ENCODE results near the gene RGS7. TPM values are rescaled to one million over a fixed set of nuclear protein-coding genes. Genes with fewer than 3 reads are reported as not detected.

Gene RGS7
- total RNA-seq, 1 donor = 0.36 TPM

DNA sequence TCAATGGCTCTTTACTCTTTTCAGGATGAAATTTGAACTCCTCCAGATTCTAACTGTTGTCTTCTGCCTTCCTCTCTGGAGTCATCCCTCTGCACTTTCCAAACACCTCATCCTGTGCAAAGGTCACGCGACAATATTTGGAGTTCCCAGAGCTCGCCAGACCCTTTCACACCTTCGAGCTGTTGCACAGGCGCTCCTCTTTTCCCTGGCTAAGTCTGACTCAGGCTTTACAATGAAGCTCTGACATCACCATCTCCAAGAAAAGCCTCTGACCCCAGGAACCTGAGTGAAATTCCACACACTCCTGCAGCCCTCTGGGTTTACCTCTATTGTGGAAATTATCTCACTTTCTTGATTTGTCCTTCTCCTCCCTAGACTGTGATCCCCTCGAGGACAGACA lies 270.3 kb downstream of the RGS7 start:
- no peak overlapping the region for H3K4me2 ChIP-seq (ENCODE audit: insufficient read depth, low read length)
- H3K27ac ChIP-seq (ENCODE audit: low read depth, low read length) = no peak overlapping the region
- H3K9me3 ChIP-seq (ENCODE audit: low read depth, low read length) = no peaks in the 10 kb centered on the region
- no peaks in the 10 kb centered on the region for H3K79me2 ChIP-seq (ENCODE audit: insufficient read depth, low read length)
- H3K4me1 ChIP-seq (ENCODE audit: insufficient read depth, low read length) = no peaks in the 10 kb centered on the region
- H3K27me3 ChIP-seq (ENCODE audit: insufficient read depth, low read length) = no peaks in the 10 kb centered on the region
- no peaks in the 10 kb centered on the region for H4K20me1 ChIP-seq (ENCODE audit: insufficient read depth, low read length)
- no peak overlapping the region for H2AFZ ChIP-seq (ENCODE audit: low read length)
- TF ChIP-seq, protein P1, sequence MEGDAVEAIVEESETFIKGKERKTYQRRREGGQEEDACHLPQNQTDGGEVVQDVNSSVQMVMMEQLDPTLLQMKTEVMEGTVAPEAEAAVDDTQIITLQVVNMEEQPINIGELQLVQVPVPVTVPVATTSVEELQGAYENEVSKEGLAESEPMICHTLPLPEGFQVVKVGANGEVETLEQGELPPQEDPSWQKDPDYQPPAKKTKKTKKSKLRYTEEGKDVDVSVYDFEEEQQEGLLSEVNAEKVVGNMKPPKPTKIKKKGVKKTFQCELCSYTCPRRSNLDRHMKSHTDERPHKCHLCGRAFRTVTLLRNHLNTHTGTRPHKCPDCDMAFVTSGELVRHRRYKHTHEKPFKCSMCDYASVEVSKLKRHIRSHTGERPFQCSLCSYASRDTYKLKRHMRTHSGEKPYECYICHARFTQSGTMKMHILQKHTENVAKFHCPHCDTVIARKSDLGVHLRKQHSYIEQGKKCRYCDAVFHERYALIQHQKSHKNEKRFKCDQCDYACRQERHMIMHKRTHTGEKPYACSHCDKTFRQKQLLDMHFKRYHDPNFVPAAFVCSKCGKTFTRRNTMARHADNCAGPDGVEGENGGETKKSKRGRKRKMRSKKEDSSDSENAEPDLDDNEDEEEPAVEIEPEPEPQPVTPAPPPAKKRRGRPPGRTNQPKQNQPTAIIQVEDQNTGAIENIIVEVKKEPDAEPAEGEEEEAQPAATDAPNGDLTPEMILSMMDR (IDR thresholded peaks at IDR 0.05; ENCODE audit: extremely low read depth, low read depth, low read length) = no peak
- DNase-seq (ENCODE audit: insufficient read length, low spot score, missing footprints) = no peak
- no peaks in the 10 kb centered on the region for H3K36me3 ChIP-seq (ENCODE audit: insufficient read depth, low read length)
- no peak overlapping the region for H3K4me3 ChIP-seq (ENCODE audit: insufficient read depth, low read length)

DNA sequence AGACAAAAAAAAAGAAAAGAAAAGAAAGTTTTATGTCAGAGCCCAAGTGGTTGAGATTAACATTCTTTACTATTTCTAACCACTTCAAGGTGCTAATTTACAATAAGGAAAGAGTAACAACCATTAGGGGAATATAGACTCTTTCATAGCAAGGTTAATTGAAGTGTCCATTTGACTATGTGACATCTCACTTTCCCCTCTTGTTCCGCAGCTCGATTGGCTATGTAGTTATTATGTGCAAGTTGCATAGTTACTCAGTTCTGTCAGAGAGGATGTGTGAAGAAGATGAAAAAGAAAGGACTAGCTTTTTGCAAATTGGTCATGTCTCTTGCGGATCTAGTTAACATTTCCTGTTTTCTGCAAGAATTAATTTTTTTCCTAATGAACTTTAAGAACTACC lies 273.7 kb downstream of the RGS7 start:
- Histone ChIP-seq H3K4me2 (ENCODE audit: insufficient read depth, low read length) (no peak overlapping the region), H3K79me2 (ENCODE audit: insufficient read depth, low read length) (no peaks in the 10 kb centered on the region), H3K4me1 (ENCODE audit: insufficient read depth, low read length) (no peaks in the 10 kb centered on the region), H3K27me3 (ENCODE audit: insufficient read depth, low read length) (no peaks in the 10 kb centered on the region), H4K20me1 (ENCODE audit: insufficient read depth, low read length) (no peaks in the 10 kb centered on the region), H3K9me3 (ENCODE audit: low read depth, low read length) (no peaks in the 10 kb centered on the region), H3K4me3 (ENCODE audit: insufficient read depth, low read length) (no peak overlapping the region), H3K36me3 (ENCODE audit: insufficient read depth, low read length) (no peaks in the 10 kb centered on the region), H3K27ac (ENCODE audit: low read depth, low read length) (no peak overlapping the region), H2AFZ (ENCODE audit: low read length) (no peak overlapping the region)
- DNase-seq (ENCODE audit: insufficient read length, low spot score, missing footprints) = no peak
- TF ChIP-seq, protein P1 (IDR thresholded peaks at IDR 0.05; ENCODE audit: extremely low read depth, low read depth, low read length) = no peak

DNA sequence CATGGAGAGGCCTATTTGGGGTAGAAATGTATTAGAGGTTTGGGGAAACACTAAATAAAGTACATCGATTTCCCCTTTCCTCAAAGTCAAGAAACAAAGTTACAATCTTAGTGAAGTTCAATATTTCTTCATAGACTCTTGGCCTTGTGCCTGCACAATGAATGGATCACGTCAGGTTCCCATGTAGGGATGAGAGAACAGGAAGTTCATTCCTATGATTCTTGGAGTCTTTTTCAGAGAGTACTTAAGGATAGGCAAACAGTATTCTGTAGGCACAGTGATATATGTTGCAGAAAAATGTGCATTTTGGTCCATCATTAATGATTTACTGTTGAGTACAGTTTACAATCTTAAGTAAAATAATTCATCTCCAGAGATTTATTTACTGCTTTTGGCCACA lies 275.5 kb downstream of the RGS7 start:
- no peaks in the 10 kb centered on the region for H3K4me1 ChIP-seq (ENCODE audit: insufficient read depth, low read length)
- no peak for DNase-seq (ENCODE audit: insufficient read length, low spot score, missing footprints)
- H3K4me3 ChIP-seq (ENCODE audit: insufficient read depth, low read length) = no peak overlapping the region
- no peak overlapping the region for H3K27ac ChIP-seq (ENCODE audit: low read depth, low read length)
- H3K79me2 ChIP-seq (ENCODE audit: insufficient read depth, low read length) = no peaks in the 10 kb centered on the region
- no peak overlapping the region for H2AFZ ChIP-seq (ENCODE audit: low read length)
- TF ChIP-seq, protein P1 (IDR thresholded peaks at IDR 0.05; ENCODE audit: extremely low read depth, low read depth, low read length) = no peak
- H3K9me3 ChIP-seq (ENCODE audit: low read depth, low read length) = no peaks in the 10 kb centered on the region
- no peaks in the 10 kb centered on the region for H4K20me1 ChIP-seq (ENCODE audit: insufficient read depth, low read length)
- no peaks in the 10 kb centered on the region for H3K27me3 ChIP-seq (ENCODE audit: insufficient read depth, low read length)
- H3K36me3 ChIP-seq (ENCODE audit: insufficient read depth, low read length) = no peaks in the 10 kb centered on the region
- H3K4me2 ChIP-seq (ENCODE audit: insufficient read depth, low read length) = no peak overlapping the region

DNA sequence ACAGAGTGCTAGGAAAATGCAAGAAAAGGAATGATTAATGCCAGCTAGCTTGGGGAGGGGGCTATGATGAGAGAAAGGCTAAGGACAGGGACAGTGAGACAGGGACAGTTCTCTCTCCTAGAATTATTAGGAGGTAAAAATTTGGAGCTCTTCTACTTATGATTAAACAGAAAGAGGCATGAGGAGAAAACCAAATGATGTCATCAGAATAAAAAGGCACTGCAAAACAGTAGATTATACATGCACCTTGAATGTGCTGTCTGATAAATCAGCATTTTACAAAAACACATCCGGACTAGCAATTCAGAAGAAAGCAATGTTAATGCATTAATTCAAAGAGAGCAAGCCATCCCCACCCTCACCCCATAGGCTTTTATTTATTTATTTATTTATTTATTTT lies 277.5 kb downstream of the RGS7 start:
- Histone ChIP-seq H3K27ac (ENCODE audit: low read depth, low read length) (no peak overlapping the region), H3K9me3 (ENCODE audit: low read depth, low read length) (no peaks in the 10 kb centered on the region), H3K4me2 (ENCODE audit: insufficient read depth, low read length) (no peak overlapping the region), H3K4me1 (ENCODE audit: insufficient read depth, low read length) (no peaks in the 10 kb centered on the region), H2AFZ (ENCODE audit: low read length) (no peak overlapping the region), H3K79me2 (ENCODE audit: insufficient read depth, low read length) (no peaks in the 10 kb centered on the region), H3K36me3 (ENCODE audit: insufficient read depth, low read length) (no peaks in the 10 kb centered on the region), H3K4me3 (ENCODE audit: insufficient read depth, low read length) (no peak overlapping the region), H3K27me3 (ENCODE audit: insufficient read depth, low read length) (no peaks in the 10 kb centered on the region), H4K20me1 (ENCODE audit: insufficient read depth, low read length) (no peaks in the 10 kb centered on the region)
- TF ChIP-seq, protein P1 (IDR thresholded peaks at IDR 0.05; ENCODE audit: extremely low read depth, low read depth, low read length) = no peak
- DNase-seq (ENCODE audit: insufficient read length, low spot score, missing footprints) = no peak

Data from osteoblast (primary cell).